Embryonic facial prominence (tissue), 1 donor: Measurements from ENCODE around the gene ATP8A2.
"Not testable (repeated sequence)": the region's sequence is repeated elsewhere in the genome, so short reads cannot be mapped to it uniquely, and the experiment has no call there.

Experiments
- DNase-seq: peaks from one replicate; pipeline ENCODE4 v3.0.0-alpha.2; 2016; ENCODE audit errors: extremely low spot score

The ATP8A2 gene

GRCh38 chr13:26038931-26039475, 667.2 kb downstream of the ATP8A2 start:
- DNase-seq = no peak

DNA sequence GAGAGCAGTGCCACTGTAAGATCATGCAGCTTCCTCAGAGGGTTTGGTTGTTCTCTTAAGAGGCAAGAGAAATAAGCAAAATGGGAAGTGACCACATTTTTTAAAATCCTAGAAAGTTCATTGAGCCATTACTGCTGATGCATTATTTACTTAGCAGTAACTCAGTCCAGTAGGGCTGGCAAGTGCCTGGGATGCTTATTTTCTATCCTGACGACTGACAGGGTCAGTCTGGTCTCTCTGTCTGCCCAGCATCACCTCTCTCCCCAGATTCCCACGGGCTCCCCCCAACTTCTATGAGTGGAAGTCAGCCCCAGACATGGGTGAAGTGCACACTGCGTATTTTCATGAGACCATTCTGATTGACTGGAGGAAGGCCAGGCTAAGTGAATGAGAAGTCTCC, 669.7 kb downstream of the ATP8A2 start:
- no peak for DNase-seq

DNA sequence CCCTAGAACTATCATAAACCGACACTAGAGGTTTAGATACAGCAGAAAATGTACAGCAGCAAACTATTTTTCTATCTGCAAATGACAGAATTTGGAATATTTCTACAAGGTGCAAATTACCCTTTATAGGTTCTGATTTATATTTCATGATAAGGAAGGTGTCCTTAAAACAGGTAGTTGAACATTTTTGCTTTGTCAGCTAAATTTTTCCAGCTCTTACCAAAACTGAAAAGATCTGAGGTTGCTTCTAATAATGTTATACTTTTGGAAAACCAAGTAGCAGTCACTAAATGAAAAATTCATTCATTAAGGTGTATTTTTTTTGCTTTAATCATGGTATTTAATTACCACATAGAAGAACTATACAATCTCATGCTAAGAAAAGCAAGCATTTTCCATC, 671.0 kb downstream of the ATP8A2 start:
- DNase-seq = no peak

DNA sequence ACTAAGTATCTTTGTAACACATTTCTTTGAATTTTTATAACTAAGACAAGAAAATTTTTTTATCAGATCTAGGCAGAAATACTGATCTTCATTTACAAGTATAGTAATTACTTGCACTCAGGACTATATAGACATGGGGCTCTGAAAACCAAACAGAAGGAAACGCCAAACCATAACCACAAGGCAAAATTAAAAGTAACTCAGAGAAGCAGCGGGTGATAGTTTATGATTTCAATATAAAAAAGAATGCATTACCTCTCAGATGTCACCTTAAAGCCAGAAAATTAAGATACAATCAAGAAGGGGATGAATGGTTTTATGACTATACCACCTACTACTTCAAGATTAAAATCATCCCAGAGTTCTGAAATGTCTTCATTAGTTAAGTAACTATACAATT, 673.4 kb downstream of the ATP8A2 start:
- DNase-seq = no peak

GRCh38 chr13:26046639-26047038, 674.9 kb downstream of the ATP8A2 start:
- DNase-seq = no peak

DNA sequence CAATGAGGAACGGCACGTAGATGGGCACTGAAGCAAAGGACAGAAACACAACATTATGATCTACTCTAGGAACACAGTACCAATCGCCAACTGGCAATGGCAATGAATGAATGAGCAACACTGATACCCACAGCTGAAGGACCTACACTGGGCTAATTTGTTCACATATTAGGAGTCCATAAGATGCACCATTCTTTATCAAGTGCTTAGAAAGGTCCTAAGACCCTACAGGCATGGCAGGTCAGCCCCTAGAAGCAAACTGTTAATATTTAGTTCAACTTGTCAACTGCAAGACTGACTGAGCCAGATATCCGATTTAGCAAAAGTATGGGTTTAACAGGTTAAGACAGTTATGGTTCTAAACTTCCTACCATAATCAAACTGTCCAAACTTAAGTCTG, 675.3 kb downstream of the ATP8A2 start:
- DNase-seq = no peak

- DNase-seq = no peak
These were observed 677.0 kb downstream of the ATP8A2 start for GRCh38 chr13:26048741-26049140.

- DNase-seq = no peak
These were observed 678.9 kb downstream of the ATP8A2 start for GRCh38 chr13:26050568-26051230.

DNA sequence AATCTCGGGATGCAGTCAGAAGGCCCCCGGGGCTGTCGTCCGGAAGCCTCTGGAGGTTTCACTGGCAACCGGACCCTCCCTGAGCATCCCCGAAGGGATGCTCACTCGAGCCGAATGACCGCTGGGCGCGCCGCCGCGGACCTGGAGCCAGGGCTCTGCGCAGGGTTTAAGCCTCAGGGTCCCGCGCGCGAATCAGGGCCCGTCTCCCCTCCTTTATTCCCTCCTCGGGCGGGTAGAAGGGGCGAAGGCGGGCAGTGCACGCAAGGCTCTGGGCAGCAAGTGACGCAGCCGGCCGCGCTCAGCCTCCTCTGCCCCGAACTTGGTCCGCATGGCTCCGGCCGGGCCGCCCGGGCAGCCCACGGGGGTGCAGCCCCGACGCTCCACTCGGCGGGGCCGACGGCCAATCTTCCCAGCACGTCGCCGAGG, 679.5 kb downstream of the ATP8A2 start:
- DNase-seq = no peak

DNA sequence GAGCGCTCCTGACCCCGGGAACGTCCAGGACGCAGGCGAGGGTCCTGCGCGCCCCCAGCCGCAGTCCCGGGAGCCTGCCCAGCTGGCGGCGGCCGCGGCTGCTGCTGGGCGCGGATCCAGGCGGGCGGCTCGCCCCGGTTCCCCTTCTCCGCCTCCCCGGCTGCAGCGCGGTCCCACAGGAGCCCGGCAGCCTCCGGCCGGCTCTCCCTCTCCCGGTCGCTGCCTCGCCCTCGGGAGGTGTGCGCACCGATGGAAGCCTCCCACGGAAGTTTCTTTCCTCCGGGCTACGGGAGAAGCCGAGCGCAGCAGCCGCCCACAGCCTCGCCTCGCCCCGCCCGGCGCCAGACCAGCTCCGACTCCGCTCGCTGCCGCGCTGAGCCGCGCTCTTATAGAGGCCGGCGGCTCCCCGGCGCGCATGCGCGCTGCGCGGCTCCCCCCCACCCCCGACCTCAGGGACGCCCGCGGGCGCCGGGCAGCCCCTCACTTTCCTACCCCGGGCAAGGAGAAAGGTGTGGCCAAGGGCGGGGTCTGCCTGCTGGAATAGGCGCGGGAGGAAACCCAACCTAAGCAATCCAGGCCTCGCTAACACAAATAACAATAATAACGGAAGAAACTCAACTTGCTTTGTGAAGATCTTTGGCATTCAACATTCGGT, 680.0 kb downstream of the ATP8A2 start, which contains the start of gene SHISA2:
Gene SHISA2, minus strand, starts transcription at position 360 of the 655 bp plus-strand sequence. CDS start 1,041 bp downstream, outside the sequence.
- peak; percentile 21 for DNase-seq

DNA sequence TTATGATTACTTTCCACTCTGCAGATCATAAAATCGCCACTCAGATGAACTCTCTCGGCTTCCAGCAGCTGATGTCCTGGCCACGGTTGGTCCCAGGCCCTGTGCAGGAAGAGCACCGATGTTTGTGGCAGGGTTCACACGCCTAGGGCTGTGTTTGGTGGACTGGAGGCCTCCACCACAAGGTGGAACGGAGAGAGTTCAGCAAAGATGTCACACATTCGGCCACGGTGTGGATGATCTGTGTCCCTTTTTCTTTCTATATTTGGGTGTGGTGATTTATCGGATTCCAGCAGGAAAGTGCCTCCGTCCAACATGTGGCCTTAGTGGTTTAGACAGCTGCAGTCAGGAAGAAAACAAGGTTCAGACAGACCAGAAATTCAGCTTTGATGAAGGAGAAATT, 680.6 kb downstream of the ATP8A2 start:
- DNase-seq = no peak

DNA sequence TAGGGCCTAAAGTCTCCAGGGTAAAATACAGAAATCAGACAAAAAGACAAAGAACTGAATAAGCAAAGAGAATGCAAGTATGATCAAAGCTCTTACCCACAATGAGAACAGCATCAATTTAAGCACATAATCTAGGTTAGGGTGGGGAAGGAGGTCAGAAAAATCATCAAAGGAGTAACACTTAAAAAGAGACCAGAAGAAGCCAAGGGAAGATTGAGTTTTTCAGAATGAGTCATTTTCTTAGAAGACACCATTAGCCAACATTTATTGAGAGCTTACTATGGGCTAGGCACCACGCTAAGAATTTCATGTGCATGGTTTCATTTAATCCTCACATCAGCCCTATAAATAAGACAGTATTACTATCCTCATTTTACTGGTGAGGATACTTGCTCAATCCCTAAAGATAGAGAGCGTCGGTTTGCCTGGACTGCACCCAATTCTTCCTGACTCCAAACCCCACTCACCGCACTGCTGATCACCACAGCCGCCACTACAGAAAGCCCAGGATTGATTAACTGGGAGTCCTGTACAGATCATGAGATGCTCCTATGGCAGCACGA, 681.7 kb downstream of the ATP8A2 start:
- DNase-seq = no peak

GRCh38 chr13:26054896-26055295, 683.1 kb downstream of the ATP8A2 start:
- DNase-seq = no peak

DNA sequence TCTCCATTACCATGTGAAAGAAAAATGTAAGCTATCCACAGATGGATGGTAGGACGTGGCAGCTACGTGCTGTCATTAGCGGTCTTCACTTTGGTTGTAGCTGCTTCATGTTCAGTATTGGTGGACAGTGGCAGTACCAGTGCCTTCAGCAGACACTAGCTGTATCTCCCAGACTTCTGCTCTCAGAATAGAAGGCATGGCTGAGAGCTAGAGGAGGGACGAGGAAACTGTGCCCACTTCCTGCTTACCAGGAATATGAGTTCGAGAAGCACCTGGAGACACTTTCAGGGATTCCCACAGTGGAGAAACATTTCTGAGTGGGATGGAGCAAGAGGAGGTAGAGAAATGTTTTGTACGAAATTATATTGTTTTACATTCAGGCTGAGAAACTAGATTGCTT, 686.9 kb downstream of the ATP8A2 start:
- DNase-seq = no peak

DNA sequence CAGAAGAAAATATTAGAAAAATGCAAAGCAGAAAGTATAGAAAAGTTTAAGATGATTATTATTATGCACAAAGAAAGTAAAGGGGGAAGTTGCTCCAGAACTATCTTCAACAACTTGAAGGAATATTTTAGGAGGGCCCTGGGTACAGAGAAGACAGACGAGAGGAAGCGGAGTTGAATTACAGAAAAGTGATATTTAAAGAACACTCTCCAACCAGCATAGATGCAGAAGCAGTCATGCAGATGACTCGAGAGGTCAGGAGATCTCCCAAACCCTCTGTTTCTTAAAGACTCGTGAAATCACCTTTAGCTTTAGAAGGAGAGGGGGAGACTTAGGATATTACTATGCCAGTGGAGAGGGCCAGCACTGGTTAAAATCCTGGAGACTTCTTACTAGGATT, 688.6 kb downstream of the ATP8A2 start:
- DNase-seq = no peak

GRCh38 chr13:26061256-26061655, 689.5 kb downstream of the ATP8A2 start:
- no peak for DNase-seq

DNA sequence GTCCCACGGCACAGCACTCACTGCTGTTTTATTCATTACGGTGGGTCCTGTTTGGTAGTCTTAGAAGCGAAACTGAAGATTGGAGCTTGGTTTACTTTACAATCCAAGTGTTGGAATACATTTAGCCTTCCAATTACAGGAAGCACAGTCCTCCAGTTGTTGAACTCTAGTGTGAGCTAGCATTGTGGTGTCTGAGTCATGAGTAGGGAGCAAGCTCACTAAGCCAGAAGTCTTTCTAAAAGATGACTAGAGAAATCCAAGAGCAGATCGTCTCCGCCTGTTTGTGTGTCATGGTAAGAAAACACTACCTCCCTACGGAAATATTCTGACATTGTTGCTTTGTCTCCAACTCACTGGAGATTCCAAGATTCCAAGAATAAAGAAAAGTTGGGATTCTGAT, 690.2 kb downstream of the ATP8A2 start:
- DNase-seq = no peak

DNA sequence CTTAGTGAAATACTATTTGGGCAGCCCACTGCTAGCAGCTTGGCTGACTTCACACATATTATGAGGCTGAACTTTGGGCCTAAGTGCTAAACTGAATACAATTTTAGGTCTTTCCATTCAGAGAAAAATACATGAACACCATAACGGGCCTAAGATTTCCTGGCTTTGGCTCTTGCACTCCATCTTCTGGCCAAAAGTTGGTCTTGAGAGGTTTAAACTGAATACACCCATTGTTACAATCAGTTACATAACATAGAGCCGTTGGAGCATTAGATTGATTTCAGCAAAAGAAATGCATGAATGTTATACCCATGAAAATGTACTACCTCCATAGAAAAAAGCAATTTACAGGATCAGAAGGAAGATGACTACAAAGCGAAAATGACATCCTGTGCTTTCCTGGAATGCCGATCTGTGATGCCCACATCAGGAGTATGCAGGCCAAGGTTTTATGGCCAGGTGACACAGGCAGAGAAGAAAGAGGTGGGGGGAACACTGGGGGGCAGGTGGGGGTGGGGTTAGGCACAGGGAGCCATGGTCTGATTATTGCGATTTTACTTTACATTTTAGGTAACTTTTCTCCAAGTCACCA, 691.2 kb downstream of the ATP8A2 start:
- DNase-seq = peak; percentile 34

DNA sequence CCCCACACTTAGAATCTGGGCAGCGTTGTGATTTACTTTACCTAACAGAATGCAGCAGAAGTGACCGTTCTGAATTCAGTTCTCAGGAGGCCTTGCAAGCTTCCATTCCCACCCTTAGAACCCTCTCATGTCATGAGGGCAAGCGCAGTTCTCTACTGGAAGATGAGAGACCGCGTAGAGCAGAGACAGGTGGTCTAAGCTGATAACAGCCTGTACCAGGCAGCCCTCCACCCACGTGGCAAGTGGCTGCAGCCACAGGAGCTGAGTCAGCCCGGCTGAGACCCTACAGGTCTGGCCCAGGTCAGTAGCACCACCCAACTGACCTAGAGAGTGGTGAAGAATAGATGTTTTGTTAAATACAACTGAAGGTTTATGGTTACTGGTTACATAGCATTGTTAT, 694.7 kb downstream of the ATP8A2 start:
- not testable (repeated sequence) for DNase-seq

- no peak for DNase-seq
These were observed 695.8 kb downstream of the ATP8A2 start for GRCh38 chr13:26067601-26068000.

GRCh38 chr13:26068372-26068771, 696.6 kb downstream of the ATP8A2 start:
- not testable (repeated sequence) for DNase-seq

- DNase-seq = not testable (repeated sequence)
These were observed 697.9 kb downstream of the ATP8A2 start for GRCh38 chr13:26069642-26070041.
